ENCODE measurements around the gene CRMP1.
A peak's percentile ranks its signal among the peaks of the same experiment; 100 is the strongest.

The CRMP1 gene

DNA sequence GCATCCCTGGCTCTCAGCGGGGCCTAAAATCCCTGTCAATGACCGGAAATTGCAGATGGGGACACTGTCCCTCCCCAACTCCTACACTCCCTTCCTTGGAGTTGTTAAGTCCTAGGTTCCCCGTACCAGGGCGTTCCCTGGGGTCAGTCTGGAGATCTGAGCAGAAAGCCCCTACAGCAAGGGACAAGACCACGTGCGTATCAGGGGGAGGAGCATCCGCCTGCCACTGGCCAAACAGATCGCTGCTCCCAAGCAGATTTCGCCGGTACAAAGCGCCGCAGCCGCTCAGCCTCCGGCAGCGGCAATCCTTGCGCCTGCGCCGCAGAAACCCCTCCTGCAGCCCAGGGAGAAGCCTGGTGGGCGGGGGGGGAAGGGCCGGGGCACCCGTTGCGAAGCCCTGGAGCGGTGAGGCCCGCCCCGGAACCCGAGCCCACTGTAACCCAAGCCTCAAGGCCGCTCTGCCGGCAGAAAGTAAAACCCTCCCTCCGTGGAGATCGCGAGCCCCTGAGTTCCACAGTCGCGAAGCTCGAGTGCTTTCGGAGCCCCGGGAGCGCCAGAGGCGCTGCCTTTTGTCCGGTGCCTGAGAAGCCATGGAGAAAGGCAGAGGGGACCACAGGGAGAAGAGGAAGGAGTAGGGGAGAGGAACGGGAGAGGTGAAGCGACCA is 2.7 kb downstream of the CRMP1 start:
- no peak overlapping the region for H4K91ac ChIP-seq (ENCODE audit: low read depth, low read length, poor library complexity)
- no peak overlapping the region for H2BK5ac ChIP-seq (ENCODE audit: low read length)
- peaks cover 0 to 12% of the 10 kb centered on the region in 2 donors for H3K36me3 ChIP-seq (replicated peaks in 1 of 2; ENCODE audit: control insufficient read depth in 2 of 2, insufficient read depth in 2 of 2, low read length in 2 of 2)
- no peak overlapping the region for H3K4ac ChIP-seq (ENCODE audit: low read length)
- H3K27ac ChIP-seq (replicated peaks; ENCODE audit: low read length) = no peak overlapping the region
- peak overlapping the region; percentile 79 for H3K4me2 ChIP-seq (ENCODE audit: insufficient read depth, low read length, poor library complexity, severe bottlenecking)
- no peak overlapping the region for H2BK120ac ChIP-seq (ENCODE audit: low read depth, low read length)
- peak; percentile 77 for DNase-seq (ENCODE audit: low spot score)
- H3K4me1 ChIP-seq (ENCODE audit: control insufficient read depth in 2 of 2, insufficient read depth in 1 of 2, low read depth in 1 of 2, low read length in 2 of 2) = peaks cover 21 to 27% of the 10 kb centered on the region in 2 donors
- no peak overlapping the region for H3K14ac ChIP-seq (ENCODE audit: low read length)
- H3K79me1 ChIP-seq (ENCODE audit: low read depth, low read length) = peaks cover 13% of the 10 kb centered on the region
- WGBS, 2 donors (ENCODE audit: extremely low coverage in 2 of 2, insufficient read length in 2 of 2, insufficient replicate concordance in 1 of 2) = no CpG with 5 or more reads among the region's 41 CpGs
- H2AK5ac ChIP-seq (ENCODE audit: low read depth, low read length) = no peak overlapping the region
- peaks cover 15 to 53% (median 43%) of the 10 kb centered on the region in 3 experiments for H3K27me3 ChIP-seq (ENCODE audit: control insufficient read depth in 3 of 3, insufficient read depth in 3 of 3, low read depth in 1 of 3, low read length in 3 of 3)
- H2BK15ac ChIP-seq (ENCODE audit: low read length) = no peak overlapping the region
- H3K4me3 ChIP-seq (ENCODE audit: low read length in 2 of 2) = peak overlapping the region; percentile 74 to 87
- no peak overlapping the region for H2BK12ac ChIP-seq (ENCODE audit: low read length)
- peaks cover 0 to 2% of the 10 kb centered on the region in 2 donors for H3K9me3 ChIP-seq (replicated peaks in 1 of 2; ENCODE audit: control insufficient read depth in 2 of 2, insufficient read depth in 1 of 2, low read depth in 1 of 2, low read length in 2 of 2)
- no peak overlapping the region for H3K9ac ChIP-seq (ENCODE audit: low read depth, low read length, poor library complexity)
- no peak overlapping the region for H3K23ac ChIP-seq (ENCODE audit: low read depth, low read length, poor library complexity)
- no peak overlapping the region for H3K18ac ChIP-seq (ENCODE audit: low read length)
- peak overlapping the region; percentile 96 for H2AFZ ChIP-seq (ENCODE audit: low read length)
- H4K8ac ChIP-seq (ENCODE audit: low read depth, low read length) = no peak overlapping the region

DNA sequence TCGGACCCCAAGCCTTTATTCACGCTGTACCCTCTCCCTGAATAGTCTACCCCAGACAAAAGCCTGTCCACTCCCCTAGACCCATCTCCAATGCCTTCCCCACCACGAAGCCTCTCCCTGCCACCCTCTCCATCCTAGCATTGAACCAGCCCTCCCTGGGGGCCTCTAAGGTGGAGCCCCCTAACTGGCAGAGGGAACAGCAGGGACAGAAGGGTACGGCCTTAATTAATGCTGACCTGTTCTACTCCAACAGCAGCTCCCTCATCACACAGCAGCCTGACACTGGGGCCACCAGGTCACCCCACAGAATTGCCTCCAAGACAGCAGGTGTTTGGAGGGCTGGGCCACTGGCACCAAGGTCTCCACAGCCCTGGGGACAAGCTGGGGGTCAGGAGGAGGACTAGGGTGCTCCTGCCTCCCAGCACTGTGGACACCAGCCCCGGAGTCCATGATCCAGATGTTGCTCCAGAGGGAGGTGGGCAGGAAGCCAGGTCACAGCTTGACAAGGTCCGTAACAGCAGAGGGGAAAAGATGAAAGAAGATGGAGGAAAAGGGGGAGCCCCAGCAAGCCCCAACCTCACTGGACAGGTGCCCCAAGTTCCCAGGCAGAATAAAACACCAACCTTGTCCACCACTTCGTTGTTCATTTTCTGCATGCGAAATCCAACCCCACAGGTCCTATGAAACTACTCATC is 3.7 kb downstream of the CRMP1 start:
- Histone ChIP-seq H2BK12ac (ENCODE audit: low read length) (no peak overlapping the region), H3K4me1 (ENCODE audit: control insufficient read depth in 2 of 2, insufficient read depth in 1 of 2, low read depth in 1 of 2, low read length in 2 of 2) (peaks cover 21 to 27% of the 10 kb centered on the region in 2 donors), H3K27me3 (ENCODE audit: control insufficient read depth in 3 of 3, insufficient read depth in 3 of 3, low read depth in 1 of 3, low read length in 3 of 3) (peaks cover 15 to 45% (median 32%) of the 10 kb centered on the region in 3 experiments), H3K18ac (ENCODE audit: low read length) (no peak overlapping the region), H4K8ac (ENCODE audit: low read depth, low read length) (no peak overlapping the region), H3K79me1 (ENCODE audit: low read depth, low read length) (peaks cover 15% of the 10 kb centered on the region), H3K9ac (ENCODE audit: low read depth, low read length, poor library complexity) (no peak overlapping the region), H3K14ac (ENCODE audit: low read length) (no peak overlapping the region), H3K23ac (ENCODE audit: low read depth, low read length, poor library complexity) (no peak overlapping the region), H2AK5ac (ENCODE audit: low read depth, low read length) (peak overlapping the region; percentile 20), H4K91ac (ENCODE audit: low read depth, low read length, poor library complexity) (no peak overlapping the region), H2BK5ac (ENCODE audit: low read length) (no peak overlapping the region), H3K4me2 (ENCODE audit: insufficient read depth, low read length, poor library complexity, severe bottlenecking) (peak overlapping the region; percentile 62), H2BK15ac (ENCODE audit: low read length) (peak overlapping the region; percentile 13), H3K9me3 (replicated peaks in 1 of 2; ENCODE audit: control insufficient read depth in 2 of 2, insufficient read depth in 1 of 2, low read depth in 1 of 2, low read length in 2 of 2) (peaks cover 0 to 2% of the 10 kb centered on the region in 2 donors), H3K27ac (replicated peaks; ENCODE audit: low read length) (no peak overlapping the region), H2AFZ (ENCODE audit: low read length) (peak overlapping the region; percentile 96), H2BK120ac (ENCODE audit: low read depth, low read length) (peak overlapping the region; percentile 47), H3K4ac (ENCODE audit: low read length) (no peak overlapping the region), H3K36me3 (replicated peaks in 1 of 2; ENCODE audit: control insufficient read depth in 2 of 2, insufficient read depth in 2 of 2, low read length in 2 of 2) (peaks cover 0 to 15% of the 10 kb centered on the region in 2 donors), H3K4me3 (ENCODE audit: low read length in 2 of 2) (peak overlapping the region; percentile 70 to 87)
- DNase-seq (ENCODE audit: low spot score) = no peak
- no CpG with 5 or more reads among the region's 8 CpGs for WGBS, 2 donors (ENCODE audit: extremely low coverage in 2 of 2, insufficient read length in 2 of 2, insufficient replicate concordance in 1 of 2)

DNA sequence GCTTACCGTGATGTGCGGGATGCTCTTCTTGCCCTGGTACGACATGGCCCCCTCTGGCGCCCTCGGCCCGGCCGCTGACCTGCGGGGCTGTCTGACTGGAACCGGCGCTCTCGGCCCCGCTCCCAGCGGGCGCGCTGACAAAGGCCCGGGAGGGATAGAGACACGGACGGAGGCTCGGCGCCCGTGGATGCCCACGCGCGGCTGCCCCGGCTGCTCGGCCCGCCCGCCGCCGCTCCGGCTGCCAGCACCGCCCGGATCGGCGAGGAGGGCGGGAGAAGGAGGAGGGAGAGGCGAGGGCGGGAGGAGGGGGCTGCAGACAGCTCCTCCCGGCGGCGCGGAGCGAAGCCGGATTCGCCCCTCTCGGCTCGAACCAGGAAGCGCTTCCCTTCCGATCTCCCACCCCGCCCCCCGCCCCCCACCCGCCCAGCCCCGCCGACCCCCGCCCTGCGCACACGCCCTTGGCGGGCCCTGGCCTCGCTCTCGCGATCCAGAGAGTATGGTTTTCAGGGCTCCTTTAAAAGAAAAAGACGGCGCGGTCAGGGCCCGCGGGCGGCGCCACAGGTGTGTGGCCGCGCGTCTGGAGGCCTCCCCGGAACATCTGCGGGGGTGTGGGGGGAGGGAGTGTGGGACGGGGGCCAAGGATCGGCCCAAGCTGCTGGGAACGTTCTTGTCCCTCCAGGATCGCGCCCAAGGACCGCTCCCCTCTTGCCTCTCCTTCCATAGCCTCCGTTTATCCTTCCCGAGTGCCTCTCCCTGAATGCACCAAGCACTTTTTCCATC is 4.5 kb downstream of the CRMP1 start:
- Histone ChIP-seq H2BK12ac (ENCODE audit: low read length) (peak overlapping the region; percentile 17), H3K27me3 (ENCODE audit: control insufficient read depth in 3 of 3, insufficient read depth in 3 of 3, low read depth in 1 of 3, low read length in 3 of 3) (peaks cover 15 to 38% (median 25%) of the 10 kb centered on the region in 3 experiments), H3K9me3 (replicated peaks in 1 of 2; ENCODE audit: control insufficient read depth in 2 of 2, insufficient read depth in 1 of 2, low read depth in 1 of 2, low read length in 2 of 2) (peaks cover 0 to 2% of the 10 kb centered on the region in 2 donors), H3K23ac (ENCODE audit: low read depth, low read length, poor library complexity) (peak overlapping the region; percentile 29), H3K4me2 (ENCODE audit: insufficient read depth, low read length, poor library complexity, severe bottlenecking) (peak overlapping the region; percentile 68), H4K91ac (ENCODE audit: low read depth, low read length, poor library complexity) (no peak overlapping the region), H3K27ac (replicated peaks; ENCODE audit: low read length) (no peak overlapping the region), H3K79me1 (ENCODE audit: low read depth, low read length) (peaks cover 17% of the 10 kb centered on the region), H3K36me3 (replicated peaks in 1 of 2; ENCODE audit: control insufficient read depth in 2 of 2, insufficient read depth in 2 of 2, low read length in 2 of 2) (peaks cover 0 to 21% of the 10 kb centered on the region in 2 donors), H2BK5ac (ENCODE audit: low read length) (peak overlapping the region; percentile 88), H3K14ac (ENCODE audit: low read length) (no peak overlapping the region), H2BK120ac (ENCODE audit: low read depth, low read length) (peak overlapping the region; percentile 47), H2BK15ac (ENCODE audit: low read length) (no peak overlapping the region), H3K4ac (ENCODE audit: low read length) (no peak overlapping the region), H3K4me3 (ENCODE audit: low read length in 2 of 2) (peak overlapping the region; percentile 87 to 95), H3K18ac (ENCODE audit: low read length) (peak overlapping the region; percentile 97), H3K9ac (ENCODE audit: low read depth, low read length, poor library complexity) (peak overlapping the region; percentile 93), H2AK5ac (ENCODE audit: low read depth, low read length) (peak overlapping the region; percentile 65), H4K8ac (ENCODE audit: low read depth, low read length) (no peak overlapping the region), H3K4me1 (ENCODE audit: control insufficient read depth in 2 of 2, insufficient read depth in 1 of 2, low read depth in 1 of 2, low read length in 2 of 2) (peaks cover 21 to 26% of the 10 kb centered on the region in 2 donors), H2AFZ (ENCODE audit: low read length) (peak overlapping the region; percentile 94)
- no CpG with 5 or more reads among the region's 81 CpGs for WGBS, 2 donors (ENCODE audit: extremely low coverage in 2 of 2, insufficient read length in 2 of 2, insufficient replicate concordance in 1 of 2)
- peak; percentile 71 for DNase-seq (ENCODE audit: low spot score)

Data from neuronal stem cell (in vitro differentiated cells).